Dermis microvascular lymphatic vessel endothelial cell (primary cell): Measurements from ENCODE around the gene FCN1. TPM values are rescaled to one million over a fixed set of nuclear protein-coding genes. Genes with fewer than 3 reads are reported as not detected.
"Not testable (repeated sequence)": the region's sequence is repeated elsewhere in the genome, so short reads cannot be mapped to it uniquely, and the experiment has no call there.

Experiments
- DNase-seq, 2 donors: peaks; one replicate each; pipeline versions ENCODE4 v3.0.0 to v3.0.0-alpha.2; 2010; ENCODE audit warnings: low read depth in 2 of 2
- total RNA-seq: library from RNA; depleted of rRNA; stranded (reverse); fragments of >200 nt; gene quantifications from 2 replicates; pipeline ENCODE4 v1.2.1, GENCODE V29; 2014

Gene FCN1
- total RNA-seq, 1 donor from 2014 or later, result not detected

- no peak for DNase-seq
Measured at GRCh38 chr9:134877541-134877940, 40.2 kb downstream of the FCN1 start.

GRCh38 chr9:134875371-134875770, 42.3 kb downstream of the FCN1 start:
- no peak for DNase-seq

DNA sequence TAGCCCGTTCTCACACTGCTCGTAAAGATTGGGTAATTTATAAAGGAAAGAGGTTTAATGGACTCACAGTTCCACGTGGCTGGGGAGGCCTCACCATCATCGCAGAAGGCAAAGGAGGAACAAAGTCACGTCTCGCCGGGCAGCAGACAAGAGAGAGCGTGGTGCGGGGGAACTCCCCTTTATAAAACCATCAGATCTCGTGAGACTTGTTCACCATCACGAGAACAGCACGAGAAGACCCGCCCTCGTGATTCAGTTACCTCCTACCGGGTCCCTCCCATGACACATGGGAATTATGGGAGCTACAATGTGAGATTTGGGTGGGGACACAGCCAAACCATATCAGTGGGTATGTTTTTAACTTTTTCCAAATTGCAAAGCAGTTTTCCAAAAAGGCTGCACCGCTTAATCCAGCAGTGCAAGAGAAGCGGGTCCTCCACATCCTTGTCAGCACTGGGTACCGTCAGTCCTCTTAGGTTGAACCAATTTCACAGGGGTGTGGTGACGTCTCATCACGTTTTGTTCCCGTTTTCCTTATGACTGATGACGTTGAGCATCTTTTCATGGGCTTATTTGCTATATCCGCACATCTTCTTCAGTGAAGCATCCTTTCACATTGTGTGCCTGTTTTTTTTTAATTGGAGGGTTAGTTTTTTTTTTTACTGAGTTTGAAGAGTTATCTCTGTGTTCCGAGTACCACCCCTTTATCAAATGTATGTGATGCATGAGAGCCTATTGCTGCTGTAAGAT, 45.1 kb downstream of the FCN1 start:
- no peak for DNase-seq

DNA sequence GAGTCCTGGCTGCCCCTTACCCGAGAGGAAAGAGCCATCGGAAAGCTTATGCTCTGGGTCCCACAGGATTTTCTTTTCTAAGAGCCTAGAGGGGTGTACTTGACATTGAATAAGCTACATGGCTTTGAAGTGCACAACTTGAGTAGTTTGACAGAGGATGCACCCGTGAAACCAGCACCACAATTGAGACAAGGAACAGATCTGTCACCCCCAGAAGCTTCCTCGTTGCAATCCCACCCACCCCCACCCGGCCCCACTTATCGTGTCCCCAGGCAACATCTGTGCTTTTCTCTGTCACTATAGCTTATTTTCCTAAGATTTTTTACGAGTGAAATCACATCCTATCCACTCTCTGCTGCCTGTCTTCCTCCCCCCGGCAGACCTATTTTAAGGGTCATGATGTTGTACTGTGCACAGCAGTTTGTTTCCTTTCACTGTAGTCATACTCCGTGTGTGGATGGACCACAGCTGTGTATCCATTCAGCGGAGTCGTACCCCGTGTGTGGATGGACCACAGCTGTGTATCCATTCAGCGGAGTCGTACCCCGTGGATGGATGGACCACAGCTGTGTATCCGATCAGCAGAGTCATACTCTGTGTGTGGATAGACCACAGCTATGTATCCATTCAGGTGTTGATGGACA, 45.9 kb downstream of the FCN1 start:
- peak in 1 of 2 donors; percentile 5 for DNase-seq

GRCh38 chr9:134870746-134871662, 46.7 kb downstream of the FCN1 start:
- no peak for DNase-seq

- DNase-seq, result no peak
Measured at GRCh38 chr9:134870301-134870694, 47.4 kb downstream of the FCN1 start.

DNA sequence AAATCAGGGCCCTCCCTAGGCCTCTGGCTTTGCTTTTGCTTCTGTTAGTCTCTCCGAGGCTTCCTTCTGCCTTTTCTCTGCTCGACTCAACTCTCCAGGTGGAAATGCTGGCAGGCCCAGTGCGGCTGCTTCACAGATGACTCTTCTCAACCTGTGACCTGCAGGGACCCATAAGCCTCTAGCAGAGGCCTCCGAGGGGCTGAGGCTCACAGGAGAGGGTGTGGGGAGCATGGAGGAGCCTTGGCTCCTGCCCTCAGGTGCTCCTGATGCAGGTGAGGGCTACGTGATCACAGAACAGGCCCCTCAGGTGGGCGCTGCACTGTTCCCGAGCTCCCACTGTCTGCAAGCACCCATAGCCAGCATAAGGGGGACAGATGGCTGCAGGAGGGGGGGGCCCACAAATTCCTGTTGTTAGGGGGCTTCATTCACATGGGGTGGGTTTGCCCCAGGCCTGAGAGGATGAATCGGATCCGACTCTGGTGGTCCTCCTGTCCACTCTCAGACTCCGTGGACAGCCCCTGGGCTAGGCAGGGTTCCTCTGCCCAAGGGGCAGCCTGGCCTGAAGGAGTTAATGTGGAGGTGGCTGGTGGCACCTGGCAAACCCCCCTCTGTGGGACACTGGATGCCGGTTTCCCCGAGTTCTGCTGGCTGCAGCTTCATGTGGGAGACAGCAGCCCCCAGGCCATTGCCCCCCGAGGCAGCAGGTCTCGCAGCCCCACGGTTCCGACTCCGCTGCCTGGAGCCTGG, 48.0 kb downstream of the FCN1 start:
- no peak for DNase-seq

- DNase-seq, result no peak
Measured at GRCh38 chr9:134868751-134869553, 48.8 kb downstream of the FCN1 start.

DNA sequence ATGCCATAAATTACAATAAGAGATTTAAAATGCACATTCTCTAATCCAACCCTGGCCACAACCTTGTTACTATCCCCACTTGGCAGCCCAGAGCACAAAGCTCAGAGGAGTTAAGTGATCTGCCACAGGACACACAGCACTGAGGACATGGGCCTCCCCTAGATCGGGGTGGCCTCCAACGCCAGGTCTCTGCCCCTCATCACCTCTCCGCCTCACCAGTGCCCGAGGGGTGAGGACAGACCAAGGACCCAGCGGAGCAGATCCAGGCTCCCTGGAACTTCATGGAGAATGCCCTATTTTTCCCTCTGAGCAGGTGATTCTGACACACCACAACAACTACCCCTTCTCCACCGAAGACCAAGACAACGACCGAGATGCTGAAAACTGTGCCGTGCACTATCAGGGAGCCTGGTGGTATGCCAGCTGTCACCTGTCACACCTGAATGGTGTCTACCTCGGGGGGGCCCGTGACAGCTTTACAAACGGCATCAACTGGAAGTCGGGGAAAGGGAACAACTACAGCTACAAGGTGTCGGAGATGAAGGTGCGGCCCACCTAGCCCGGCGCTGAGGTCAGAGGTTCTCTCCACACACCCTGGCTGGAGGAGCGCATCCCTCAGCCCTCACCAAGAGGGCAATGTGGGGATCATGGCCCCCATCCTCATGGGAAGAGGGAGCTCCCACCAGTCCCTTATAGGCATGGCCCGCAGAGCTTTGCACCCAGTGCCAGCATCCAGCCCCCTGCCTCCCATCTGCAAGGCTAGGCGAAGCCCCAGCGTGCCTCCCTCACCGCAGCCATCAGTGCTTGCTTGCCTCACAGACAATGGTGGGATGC, 49.6 kb downstream of the FCN1 start:
- DNase-seq, result no peak

GRCh38 chr9:134864821-134865190, 52.9 kb downstream of the FCN1 start:
- DNase-seq, result no peak

- no peak for DNase-seq
Measured at GRCh38 chr9:134863941-134864820, 53.5 kb downstream of the FCN1 start.

- no peak for DNase-seq
Measured at GRCh38 chr9:134863306-134863902, 54.3 kb downstream of the FCN1 start.

GRCh38 chr9:134861595-134862334, 55.9 kb downstream of the FCN1 start:
- DNase-seq, result no peak

GRCh38 chr9:134860510-134860909, 57.2 kb downstream of the FCN1 start:
- no peak for DNase-seq

DNA sequence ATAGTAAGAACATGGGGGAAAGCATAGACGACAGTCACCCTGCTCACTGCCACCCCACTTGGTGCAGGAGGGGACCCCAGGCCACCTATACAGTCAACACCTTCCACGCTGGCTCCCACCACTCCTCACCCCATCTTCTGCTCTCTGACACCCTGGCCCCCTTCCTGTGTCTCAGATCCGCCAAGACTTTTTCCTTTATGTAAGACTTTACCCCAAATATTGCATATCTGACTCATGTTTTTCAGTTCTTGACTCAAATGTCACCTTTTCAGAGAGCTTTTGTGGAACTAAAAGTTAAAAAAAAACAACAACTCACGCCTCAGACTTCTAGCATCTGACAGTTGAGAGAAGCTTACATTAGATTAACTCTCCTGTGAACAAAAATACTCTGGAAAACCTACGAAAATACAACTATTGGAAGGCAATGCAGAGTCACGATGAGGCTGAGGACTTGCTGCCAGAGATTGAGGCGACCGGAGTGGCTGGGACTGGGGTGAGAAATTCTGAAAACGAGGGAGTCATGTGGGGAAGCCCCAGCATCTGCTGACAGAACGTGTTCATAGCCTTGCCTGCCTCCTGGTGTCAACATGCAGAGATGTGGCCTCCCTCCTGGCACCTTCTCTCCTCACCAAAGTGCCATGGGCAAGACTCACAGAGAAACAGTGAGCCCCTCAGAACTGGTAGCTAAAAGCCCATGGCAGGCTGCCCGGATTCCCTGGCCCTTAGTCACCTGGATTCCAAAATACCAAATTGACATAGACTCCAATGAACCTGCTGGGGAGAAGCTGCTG, 59.5 kb downstream of the FCN1 start:
- no peak for DNase-seq

DNA sequence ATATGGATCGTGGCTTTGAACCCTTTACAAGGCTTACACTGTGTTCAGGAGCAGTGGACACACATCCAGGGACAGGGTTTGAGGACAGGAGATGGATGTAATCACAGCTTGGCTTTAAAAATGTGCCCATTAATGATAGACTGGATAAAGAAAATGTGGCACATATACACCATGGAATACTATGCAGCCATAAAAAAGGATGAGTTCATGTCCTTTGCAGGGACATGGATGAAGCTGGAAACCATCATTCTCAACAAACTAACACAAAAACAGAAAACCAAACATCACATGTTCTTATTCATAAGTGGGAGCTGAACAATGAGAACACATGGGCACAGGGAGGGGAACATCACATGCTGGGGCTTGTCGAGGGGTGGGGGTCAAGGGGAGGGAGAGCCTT, 60.3 kb downstream of the FCN1 start:
- not testable (repeated sequence) for DNase-seq

DNA sequence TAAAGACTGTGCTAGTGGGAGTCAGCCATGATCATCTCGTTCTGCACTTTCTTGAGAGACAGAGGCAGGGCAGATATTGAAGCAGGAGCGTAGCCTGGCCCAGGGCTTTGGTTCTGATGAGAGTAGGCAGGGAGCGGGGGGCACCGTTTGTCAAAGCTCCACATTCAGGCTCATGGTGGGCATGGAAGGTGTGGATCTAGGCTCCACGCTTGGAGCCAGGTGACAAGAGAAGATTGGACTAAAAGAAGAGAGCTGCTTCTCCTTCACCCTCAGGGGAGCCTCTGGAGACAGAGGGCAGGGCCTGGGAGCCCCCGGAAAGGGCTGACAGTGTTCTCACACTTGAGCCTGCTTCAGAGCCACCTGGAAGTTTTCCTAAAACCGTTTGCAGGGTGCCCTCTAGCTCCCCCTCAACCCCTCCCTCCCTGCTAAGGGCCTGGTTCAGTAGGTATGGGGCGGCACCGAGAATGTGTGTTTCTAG, 61.8 kb downstream of the FCN1 start:
- DNase-seq, result no peak
